A673 (cell line): ENCODE measurements around the gene TCTN1. TPM values are rescaled to one million over a fixed set of nuclear protein-coding genes. Genes with fewer than 3 reads are reported as not detected.

ENCODE experiments used
- BruUV-seq: library from RNA; stranded (reverse); fragments of 400-500 nt; replicated peaks from 2 replicates; lab custom pipeline; 2021; lab: Mats Ljungman, UMichigan
- CTCF ChIA-PET: fragments of 300-600 bp; sonication (Branson Sonifier 250); formaldehyde crosslinking; loops from one replicate; lab custom pipeline; 2022; ENCODE audit warnings: antibody characterized with exemption; lab: Charles Lee
- POLR2A ChIA-PET: fragments of 300-600 bp; sonication (Branson Sonifier 250); formaldehyde crosslinking; loops from one replicate; lab custom pipeline; 2022; ENCODE audit warnings: antibody characterized with exemption; ENCODE audit not compliant: low non-redundant PET; lab: Charles Lee
- DNase-seq: peaks from one replicate; pipeline ENCODE4 v3.0.0-alpha.2; 2015; ENCODE audit warnings: low spot score
- H3K27ac ChIP-seq: fragments of 200-600 bp; sonication (generic); 2 replicates; pipeline ENCODE4 v1.5.1; 2016; ENCODE audit warnings: mixed run types, low read depth, mild to moderate bottlenecking, mixed read lengths, antibody characterized with exemption, low read length; ENCODE audit not compliant: poor library complexity, severe bottlenecking
- H3K27me3 ChIP-seq: fragments of 200-600 bp; sonication (generic); replicated peaks from 2 replicates; pipeline ENCODE4 v1.6.1; 2017; ENCODE audit warnings: mixed run types, low read depth, mild to moderate bottlenecking, mixed read lengths, antibody characterized with exemption, low read length; ENCODE audit not compliant: insufficient read depth, poor library complexity
- H3K36me3 ChIP-seq: fragments of 200-600 bp; sonication (generic); 2 replicates; pipeline ENCODE4 v1.6.1; 2016; ENCODE audit warnings: mixed run types, mild to moderate bottlenecking, mixed read lengths, antibody characterized with exemption, low read length; ENCODE audit not compliant: insufficient read depth, poor library complexity, severe bottlenecking
- H3K4me1 ChIP-seq: fragments of 200-600 bp; sonication (generic); 2 replicates; pipeline ENCODE4 v1.6.1; 2017; ENCODE audit warnings: mixed run types, mild to moderate bottlenecking, mixed read lengths, antibody characterized with exemption, low read length; ENCODE audit not compliant: insufficient read depth, poor library complexity, severe bottlenecking
- H3K4me3 ChIP-seq: fragments of 200-600 bp; sonication (generic); 2 replicates; pipeline ENCODE4 v1.5.1; 2016; ENCODE audit warnings: low read depth, mixed run types, mild to moderate bottlenecking, mixed read lengths, low read length; ENCODE audit not compliant: poor library complexity, severe bottlenecking
- H3K9me3 ChIP-seq: fragments of 200-600 bp; sonication (generic); 2 replicates; pipeline ENCODE4 v1.6.1; 2016; ENCODE audit warnings: mixed run types, low read depth, mild to moderate bottlenecking, mixed read lengths, antibody characterized with exemption, low read length; ENCODE audit not compliant: poor library complexity, severe bottlenecking
- EZH2 ChIP-seq: fragments of 200-600 bp; sonication (generic); IDR thresholded peaks from 2 replicates; pipeline ENCODE4 v1.6.1; 2017; ENCODE audit warnings: borderline replicate concordance, low read depth, mild to moderate bottlenecking, mixed read lengths, antibody characterized with exemption, low read length; ENCODE audit not compliant: poor library complexity, severe bottlenecking
- intact Hi-C: fragments of 100-400 bp; cut with micrococcal nuclease; formaldehyde crosslinking; loops from one replicate; pipeline ENCODE4 v1.10.0; 2022; ENCODE audit not compliant: unreplicated experiment
- total RNA-seq: library from RNA; stranded (reverse); gene quantifications from 2 replicates; pipeline ENCODE4 v1.2.3, GENCODE V29; 2021
- TF ChIP-seq, protein P1 (sequence below): fragments of 300-800, 200-600 bp; sonication (generic); conservative IDR thresholded peaks from 2 replicates; pipeline ENCODE4 v1.5.1; 2017; ENCODE audit warnings: low read depth, mild to moderate bottlenecking, antibody characterized with exemption, low read length, moderate library complexity, mixed read lengths

TCTN1 gene
- total RNA-seq, 1 experiment from 2014 or later, result 38.8 TPM

DNA sequence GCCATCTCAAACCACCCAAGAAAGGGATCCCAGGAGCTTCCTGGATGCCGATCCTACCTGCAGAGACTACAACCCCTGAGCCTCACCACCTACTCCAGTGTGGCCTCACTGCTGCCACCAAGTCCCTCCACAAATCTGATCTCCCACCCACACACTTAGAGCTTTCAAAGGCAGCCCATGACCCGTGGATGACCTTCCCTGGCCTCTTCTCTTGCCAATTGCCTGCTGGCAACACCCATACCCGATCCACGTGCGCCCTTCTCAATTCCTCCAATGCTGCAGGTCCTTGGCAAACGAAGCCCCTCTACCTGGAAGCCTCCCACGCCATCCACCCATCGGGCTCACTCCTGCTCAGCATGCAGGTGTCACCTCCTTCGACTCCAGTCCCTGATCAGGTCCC, 44.3 kb downstream of the TCTN1 start:
- POLR2A ChIA-PET, result no interaction called here
- no peak overlapping the region for H3K27ac ChIP-seq
- TF ChIP-seq, protein P1, sequence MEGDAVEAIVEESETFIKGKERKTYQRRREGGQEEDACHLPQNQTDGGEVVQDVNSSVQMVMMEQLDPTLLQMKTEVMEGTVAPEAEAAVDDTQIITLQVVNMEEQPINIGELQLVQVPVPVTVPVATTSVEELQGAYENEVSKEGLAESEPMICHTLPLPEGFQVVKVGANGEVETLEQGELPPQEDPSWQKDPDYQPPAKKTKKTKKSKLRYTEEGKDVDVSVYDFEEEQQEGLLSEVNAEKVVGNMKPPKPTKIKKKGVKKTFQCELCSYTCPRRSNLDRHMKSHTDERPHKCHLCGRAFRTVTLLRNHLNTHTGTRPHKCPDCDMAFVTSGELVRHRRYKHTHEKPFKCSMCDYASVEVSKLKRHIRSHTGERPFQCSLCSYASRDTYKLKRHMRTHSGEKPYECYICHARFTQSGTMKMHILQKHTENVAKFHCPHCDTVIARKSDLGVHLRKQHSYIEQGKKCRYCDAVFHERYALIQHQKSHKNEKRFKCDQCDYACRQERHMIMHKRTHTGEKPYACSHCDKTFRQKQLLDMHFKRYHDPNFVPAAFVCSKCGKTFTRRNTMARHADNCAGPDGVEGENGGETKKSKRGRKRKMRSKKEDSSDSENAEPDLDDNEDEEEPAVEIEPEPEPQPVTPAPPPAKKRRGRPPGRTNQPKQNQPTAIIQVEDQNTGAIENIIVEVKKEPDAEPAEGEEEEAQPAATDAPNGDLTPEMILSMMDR, result no peak
- TF ChIP-seq EZH2, result no peak
- H3K4me1 ChIP-seq, result no peaks in the 10 kb centered on the region
- DNase-seq, result no peak
- CTCF ChIA-PET, result no interaction called here
- no peak overlapping the region for H3K4me3 ChIP-seq
- no peaks in the 10 kb centered on the region for H3K27me3 ChIP-seq
- no peaks in the 10 kb centered on the region for H3K9me3 ChIP-seq
- BruUV-seq, result no TSS peak
- no peaks in the 10 kb centered on the region for H3K36me3 ChIP-seq
- intact Hi-C loops, result no loop called here

DNA sequence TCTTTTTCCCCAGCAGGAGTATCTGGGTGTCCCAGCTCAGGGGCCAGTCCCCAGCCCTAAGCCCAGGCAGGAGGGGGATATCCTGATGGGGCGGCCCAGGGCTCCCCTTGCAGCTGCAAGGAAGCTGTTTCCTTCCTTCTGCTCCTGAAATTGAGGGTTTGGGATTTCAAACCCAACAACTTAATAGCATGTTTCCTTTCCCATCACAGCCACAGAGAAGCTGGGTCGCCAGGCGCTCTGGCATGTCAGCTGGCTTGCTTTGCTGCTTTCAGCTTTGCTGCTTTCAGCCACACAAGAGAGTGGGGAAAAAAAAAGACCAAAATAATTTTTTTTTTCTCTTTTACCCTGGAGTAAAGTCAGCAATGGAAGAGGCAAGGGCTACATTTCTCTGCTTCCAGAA, 44.9 kb downstream of the TCTN1 start:
- DNase-seq, result no peak
- intact Hi-C loops, result no loop called here
- Histone ChIP-seq H3K27me3 (no peaks in the 10 kb centered on the region), H3K9me3 (no peaks in the 10 kb centered on the region), H3K4me3 (no peak overlapping the region), H3K27ac (no peak overlapping the region), H3K4me1 (no peaks in the 10 kb centered on the region), H3K36me3 (no peaks in the 10 kb centered on the region)
- ChIA-PET CTCF (no interaction called here), POLR2A (no interaction called here)
- no peak for TF ChIP-seq EZH2
- TF ChIP-seq, protein P1, result no peak
- no TSS peak for BruUV-seq

DNA sequence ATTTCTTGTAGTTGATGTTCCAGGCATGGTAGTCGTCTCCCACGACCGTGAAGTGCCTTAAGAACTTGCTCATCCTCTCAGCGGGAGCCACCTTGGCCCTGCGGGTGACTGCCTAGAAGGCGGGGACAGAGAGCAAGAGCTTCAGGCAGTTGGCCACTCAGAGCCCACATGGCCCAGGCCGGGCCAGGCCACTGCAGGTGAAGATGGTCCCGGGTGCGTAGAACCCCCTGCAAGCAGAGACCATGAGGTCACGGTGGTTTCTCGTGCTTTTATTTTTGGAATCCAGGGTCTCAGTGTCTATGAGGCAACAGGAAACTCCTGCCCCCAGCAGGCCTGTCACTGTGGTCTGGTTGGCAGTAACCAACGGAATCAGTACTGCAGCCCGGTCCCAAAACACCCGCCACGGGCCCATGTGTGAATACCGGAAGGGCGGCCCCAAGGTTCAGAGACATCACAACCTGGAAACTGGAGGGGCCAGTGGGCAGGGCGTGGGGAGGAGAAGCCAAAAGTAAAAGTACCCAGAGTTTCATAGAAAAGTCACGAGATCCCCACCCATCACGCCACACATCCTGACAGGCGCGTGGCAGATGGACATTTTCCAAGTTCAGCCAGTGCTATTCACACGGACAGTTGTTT, 47.5 kb downstream of the TCTN1 start:
- Histone ChIP-seq H3K4me3 (no peak overlapping the region), H3K27ac (no peak overlapping the region), H3K9me3 (no peaks in the 10 kb centered on the region), H3K36me3 (no peaks in the 10 kb centered on the region), H3K4me1 (no peaks in the 10 kb centered on the region), H3K27me3 (no peaks in the 10 kb centered on the region)
- CTCF ChIA-PET, result no interaction called here
- POLR2A ChIA-PET, result no interaction called here
- TF ChIP-seq, protein P1, result no peak
- TF ChIP-seq EZH2, result no peak
- intact Hi-C loops, result no loop called here
- no TSS peak for BruUV-seq
- DNase-seq, result no peak
